Ishikawa (cell line): ENCODE data around the gene BIRC6.

Experiments
- CEBPB ChIP-seq: IDR thresholded peaks from 2 replicates; pipeline ENCODE4 v1.6.1; 2012
- CREB1 ChIP-seq: IDR thresholded peaks from 2 replicates; pipeline ENCODE4 v1.6.1; 2012; ENCODE audit warnings: low read depth
- EGR1 ChIP-seq: IDR thresholded peaks from 2 replicates; pipeline ENCODE4 v1.6.1; 2012
- EP300 ChIP-seq: IDR thresholded peaks from 2 replicates; pipeline ENCODE4 v1.6.1; 2012; ENCODE audit warnings: borderline replicate concordance
- FOXM1 ChIP-seq: IDR thresholded peaks from 2 replicates; pipeline ENCODE4 v1.6.1; 2012; ENCODE audit warnings: low read depth, borderline replicate concordance
- NFIC ChIP-seq: IDR thresholded peaks from 2 replicates; pipeline ENCODE4 v1.6.1; 2012
- RAD21 ChIP-seq: IDR thresholded peaks from 2 replicates; pipeline ENCODE4 v1.6.1; 2012; ENCODE audit warnings: low read depth
- TAF1 ChIP-seq: IDR thresholded peaks from 2 replicates; pipeline ENCODE4 v1.6.1; 2012; ENCODE audit warnings: low read depth, mild to moderate bottlenecking
- TCF12 ChIP-seq: IDR thresholded peaks from 2 replicates; pipeline ENCODE4 v1.6.1; 2012; ENCODE audit warnings: low read depth
- TEAD4 ChIP-seq: IDR thresholded peaks from 2 replicates; pipeline ENCODE4 v1.6.1; 2012
- YY1 ChIP-seq: IDR thresholded peaks from 2 replicates; pipeline ENCODE4 v1.6.1; 2012; ENCODE audit warnings: low read depth
- ZBTB7A ChIP-seq: IDR thresholded peaks from 2 replicates; pipeline ENCODE4 v1.6.1; 2012; ENCODE audit warnings: low read depth
- TF ChIP-seq, protein P1 (sequence below): IDR thresholded peaks from 2 replicates; pipeline ENCODE4 v1.6.1; 2012
- TF ChIP-seq, protein P2 (sequence below): IDR thresholded peaks from 2 replicates; pipeline ENCODE4 v1.6.1; 2012; ENCODE audit warnings: low read depth, mild to moderate bottlenecking
- TF ChIP-seq, protein P3 (sequence below): IDR thresholded peaks from 2 replicates; pipeline ENCODE4 v1.6.1; 2012

BIRC6 gene

DNA sequence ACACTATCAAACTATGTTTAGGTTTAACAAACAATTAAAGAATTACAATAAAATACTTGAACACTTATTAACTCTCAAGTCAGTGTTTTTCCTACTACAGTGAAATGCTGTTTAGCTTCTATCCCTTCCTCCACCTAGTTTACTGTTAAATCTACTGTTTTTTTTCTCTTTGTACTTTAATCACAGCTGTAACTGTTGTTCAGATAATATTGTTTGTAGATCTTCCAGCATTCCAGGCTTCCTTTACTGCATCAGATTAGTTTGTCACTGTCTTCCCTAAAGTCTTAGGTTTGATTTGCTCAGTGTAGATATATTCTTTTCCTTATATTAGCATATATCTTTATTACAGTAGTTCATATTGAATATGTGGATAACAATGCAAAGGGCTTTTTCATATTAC is 22.5 kb downstream of the BIRC6 start:
- no peak for TF ChIP-seq CEBPB
- no peak for TF ChIP-seq ZBTB7A
- TF ChIP-seq CREB1: no peak
- TF ChIP-seq, protein P1, sequence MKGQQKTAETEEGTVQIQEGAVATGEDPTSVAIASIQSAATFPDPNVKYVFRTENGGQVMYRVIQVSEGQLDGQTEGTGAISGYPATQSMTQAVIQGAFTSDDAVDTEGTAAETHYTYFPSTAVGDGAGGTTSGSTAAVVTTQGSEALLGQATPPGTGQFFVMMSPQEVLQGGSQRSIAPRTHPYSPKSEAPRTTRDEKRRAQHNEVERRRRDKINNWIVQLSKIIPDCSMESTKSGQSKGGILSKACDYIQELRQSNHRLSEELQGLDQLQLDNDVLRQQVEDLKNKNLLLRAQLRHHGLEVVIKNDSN: no peak
- TF ChIP-seq TCF12: no peak
- TF ChIP-seq NFIC: no peak
- TF ChIP-seq EP300: no peak

DNA sequence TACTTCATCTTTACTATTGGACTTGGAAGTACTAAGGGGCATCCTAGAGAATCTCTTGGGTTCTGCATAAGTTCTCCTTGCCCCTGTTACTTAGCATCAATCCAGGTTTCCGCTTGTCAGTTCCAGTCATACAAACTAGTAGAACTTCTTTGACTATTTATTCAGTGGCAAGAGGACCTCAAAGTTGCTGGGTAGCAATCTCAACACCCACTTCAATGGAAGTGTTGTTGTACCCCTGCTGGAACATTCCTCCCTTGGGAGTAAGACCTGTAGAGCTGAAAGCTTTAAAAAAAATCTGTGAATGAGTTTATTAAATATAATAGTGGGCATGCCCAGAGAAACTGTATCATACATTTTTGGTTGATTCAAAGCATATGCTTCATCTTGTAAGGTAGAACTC is 27.0 kb downstream of the BIRC6 start:
- TF ChIP-seq TCF12 (no peak), EP300 (no peak), TAF1 (no peak), ZBTB7A (no peak), CEBPB (no peak), FOXM1 (no peak), TEAD4 (no peak), NFIC (no peak), EGR1 (no peak), RAD21 (no peak)
- TF ChIP-seq, protein P2, sequence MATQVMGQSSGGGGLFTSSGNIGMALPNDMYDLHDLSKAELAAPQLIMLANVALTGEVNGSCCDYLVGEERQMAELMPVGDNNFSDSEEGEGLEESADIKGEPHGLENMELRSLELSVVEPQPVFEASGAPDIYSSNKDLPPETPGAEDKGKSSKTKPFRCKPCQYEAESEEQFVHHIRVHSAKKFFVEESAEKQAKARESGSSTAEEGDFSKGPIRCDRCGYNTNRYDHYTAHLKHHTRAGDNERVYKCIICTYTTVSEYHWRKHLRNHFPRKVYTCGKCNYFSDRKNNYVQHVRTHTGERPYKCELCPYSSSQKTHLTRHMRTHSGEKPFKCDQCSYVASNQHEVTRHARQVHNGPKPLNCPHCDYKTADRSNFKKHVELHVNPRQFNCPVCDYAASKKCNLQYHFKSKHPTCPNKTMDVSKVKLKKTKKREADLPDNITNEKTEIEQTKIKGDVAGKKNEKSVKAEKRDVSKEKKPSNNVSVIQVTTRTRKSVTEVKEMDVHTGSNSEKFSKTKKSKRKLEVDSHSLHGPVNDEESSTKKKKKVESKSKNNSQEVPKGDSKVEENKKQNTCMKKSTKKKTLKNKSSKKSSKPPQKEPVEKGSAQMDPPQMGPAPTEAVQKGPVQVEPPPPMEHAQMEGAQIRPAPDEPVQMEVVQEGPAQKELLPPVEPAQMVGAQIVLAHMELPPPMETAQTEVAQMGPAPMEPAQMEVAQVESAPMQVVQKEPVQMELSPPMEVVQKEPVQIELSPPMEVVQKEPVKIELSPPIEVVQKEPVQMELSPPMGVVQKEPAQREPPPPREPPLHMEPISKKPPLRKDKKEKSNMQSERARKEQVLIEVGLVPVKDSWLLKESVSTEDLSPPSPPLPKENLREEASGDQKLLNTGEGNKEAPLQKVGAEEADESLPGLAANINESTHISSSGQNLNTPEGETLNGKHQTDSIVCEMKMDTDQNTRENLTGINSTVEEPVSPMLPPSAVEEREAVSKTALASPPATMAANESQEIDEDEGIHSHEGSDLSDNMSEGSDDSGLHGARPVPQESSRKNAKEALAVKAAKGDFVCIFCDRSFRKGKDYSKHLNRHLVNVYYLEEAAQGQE: no peak
- TF ChIP-seq, protein P1: no peak

DNA sequence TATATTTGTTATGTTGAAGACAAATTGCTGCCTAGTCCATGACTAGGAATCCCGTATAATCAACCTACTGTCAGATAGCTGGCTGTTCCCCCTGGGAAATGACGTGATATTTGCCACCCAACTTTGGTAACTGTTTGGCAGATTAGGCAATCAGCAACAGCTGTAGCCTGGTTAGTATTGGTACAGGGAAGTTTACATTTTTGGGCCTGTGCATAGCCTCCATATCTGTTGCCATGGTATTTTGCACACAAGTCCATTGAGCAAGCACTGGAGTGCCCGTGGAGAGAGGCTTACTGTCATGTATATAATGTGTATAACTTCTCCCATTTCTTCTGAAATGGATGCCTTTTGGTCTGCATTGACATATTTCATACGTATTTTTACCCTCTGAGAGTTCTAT is 27.7 kb downstream of the BIRC6 start:
- no peak for TF ChIP-seq CEBPB

DNA sequence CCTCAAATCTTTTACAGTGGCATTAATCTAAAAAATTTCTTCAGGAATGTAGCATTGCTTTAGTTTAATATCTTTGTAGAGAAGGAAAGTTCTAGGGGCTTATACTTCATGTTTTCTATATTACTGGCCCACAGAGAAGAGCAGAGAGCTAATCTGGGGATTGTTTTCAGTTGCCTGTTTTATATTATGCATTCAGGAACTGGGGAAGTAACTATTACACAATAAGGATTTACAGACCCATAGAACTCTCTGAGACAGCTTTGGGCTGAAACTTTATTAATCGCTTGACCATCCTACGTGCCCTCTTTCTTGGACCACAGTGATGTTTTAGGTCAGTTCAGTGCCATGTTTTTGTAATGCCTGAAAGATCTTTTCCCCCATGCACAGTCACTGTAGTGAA is 29.9 kb downstream of the BIRC6 start:
- TF ChIP-seq TEAD4: no peak
- no peak for TF ChIP-seq NFIC
- no peak for TF ChIP-seq YY1
- no peak for TF ChIP-seq CEBPB
- TF ChIP-seq TAF1: no peak
- TF ChIP-seq EP300: no peak
- TF ChIP-seq, protein P3, sequence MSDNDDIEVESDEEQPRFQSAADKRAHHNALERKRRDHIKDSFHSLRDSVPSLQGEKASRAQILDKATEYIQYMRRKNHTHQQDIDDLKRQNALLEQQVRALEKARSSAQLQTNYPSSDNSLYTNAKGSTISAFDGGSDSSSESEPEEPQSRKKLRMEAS: no peak
- TF ChIP-seq CREB1: no peak
- TF ChIP-seq, protein P1: no peak
- no peak for TF ChIP-seq FOXM1
- TF ChIP-seq, protein P2: no peak
- TF ChIP-seq EGR1: no peak
- TF ChIP-seq ZBTB7A: no peak
- no peak for TF ChIP-seq RAD21
- TF ChIP-seq TCF12: no peak

DNA sequence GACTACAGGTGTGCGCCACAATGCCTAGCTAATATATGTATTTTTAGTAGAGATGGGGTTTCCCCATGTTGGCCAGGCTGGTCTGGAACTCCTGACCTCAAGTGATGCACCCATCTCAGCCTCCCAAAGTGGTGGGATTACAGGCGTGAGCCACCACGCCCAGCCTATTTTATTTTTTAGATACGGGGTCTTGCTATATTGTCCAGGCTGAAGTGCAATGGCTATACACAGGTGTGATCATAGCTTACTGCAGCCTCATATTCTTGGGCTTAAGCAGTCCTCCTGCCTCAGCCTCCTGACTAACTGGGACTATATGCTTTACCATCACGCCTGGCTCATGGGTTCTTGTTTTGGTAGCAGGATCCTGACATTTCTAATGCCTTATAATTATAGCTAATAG is 42.4 kb downstream of the BIRC6 start:
- TF ChIP-seq EGR1 (no peak), TEAD4 (no peak), CREB1 (no peak), TCF12 (no peak), TAF1 (no peak), EP300 (no peak), CEBPB (no peak)
- TF ChIP-seq, protein P1: no peak

DNA sequence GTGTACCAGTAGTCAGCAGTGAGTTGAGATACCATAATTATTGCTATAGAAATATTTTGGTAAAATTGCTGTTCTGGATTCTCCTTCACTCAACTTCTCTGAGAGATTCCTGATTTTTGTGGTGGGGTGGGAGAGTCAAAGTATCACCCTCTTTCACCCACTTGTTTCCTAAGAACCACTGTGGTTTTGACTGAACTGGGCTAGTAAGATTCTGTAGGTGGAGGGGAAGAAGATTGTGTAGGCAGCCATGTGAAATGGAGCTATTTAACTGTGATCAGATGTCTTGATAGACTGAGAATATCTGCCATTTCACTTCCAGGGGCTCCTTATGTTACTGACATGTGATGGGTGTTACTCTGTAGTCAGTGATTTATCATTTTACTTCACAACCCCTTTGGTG is 45.3 kb downstream of the BIRC6 start:
- TF ChIP-seq RAD21 (no peak), TAF1 (no peak), TEAD4 (no peak), EGR1 (no peak), EP300 (no peak), CREB1 (no peak), CEBPB (no peak), ZBTB7A (no peak), NFIC (no peak), TCF12 (no peak)
- TF ChIP-seq, protein P3: no peak
- TF ChIP-seq, protein P2: no peak
- TF ChIP-seq, protein P1: no peak
